Activated CD4-positive, alpha-beta T cell treated with anti-CD3 and anti-CD28 coated beads for 1 hour (primary cell): ENCODE results near the gene ZYX.
"Not testable (repeated sequence)": the region's sequence is repeated elsewhere in the genome, so short reads cannot be mapped to it uniquely, and the experiment has no call there.

Experiments used
- DNase-seq: peaks from one replicate; pipeline ENCODE4 v3.0.0-alpha.2; 2020

ZYX gene

GRCh38 chr7:143387156-143387975, 6.2 kb downstream of the ZYX start:
- no peak for DNase-seq

- no peak for DNase-seq
Observed at GRCh38 chr7:143388051-143388450, 6.9 kb downstream of the ZYX start.

- DNase-seq = no peak
Observed at GRCh38 chr7:143388491-143389101, 7.5 kb downstream of the ZYX start.

GRCh38 chr7:143389316-143390103, 8.4 kb downstream of the ZYX start:
- no peak for DNase-seq

GRCh38 chr7:143390104-143390772, 9.1 kb downstream of the ZYX start:
- DNase-seq = no peak

- no peak for DNase-seq
Observed at GRCh38 chr7:143390773-143391317, 9.7 kb downstream of the ZYX start.

- no peak for DNase-seq
Observed at GRCh38 chr7:143391462-143392404, 10.6 kb downstream of the ZYX start.

GRCh38 chr7:143392427-143392826, 11.3 kb downstream of the ZYX start:
- not testable (repeated sequence) for DNase-seq

- DNase-seq = no peak
Observed at GRCh38 chr7:143392875-143393266, 11.7 kb downstream of the ZYX start.

GRCh38 chr7:143393267-143394041, 12.3 kb downstream of the ZYX start:
- no peak for DNase-seq

- DNase-seq = no peak
Observed at GRCh38 chr7:143394068-143394467, 12.9 kb downstream of the ZYX start.

GRCh38 chr7:143394777-143395176, 13.6 kb downstream of the ZYX start:
- no peak for DNase-seq

- DNase-seq = no peak
Observed at GRCh38 chr7:143395187-143396149, 14.3 kb downstream of the ZYX start.

GRCh38 chr7:143396182-143396581, 15.0 kb downstream of the ZYX start:
- DNase-seq = no peak

- no peak for DNase-seq
Observed at GRCh38 chr7:143396625-143397556, 15.7 kb downstream of the ZYX start.

GRCh38 chr7:143397710-143398530, 16.8 kb downstream of the ZYX start:
- DNase-seq = no peak

GRCh38 chr7:143398616-143399015, 17.5 kb downstream of the ZYX start:
- no peak for DNase-seq

GRCh38 chr7:143399151-143399550, 18.0 kb downstream of the ZYX start:
- DNase-seq = no peak
